Muscle of back (tissue), 11 donors: ENCODE measurements around the gene PSAPL1. TPM values are rescaled to one million over a fixed set of nuclear protein-coding genes. Genes with fewer than 3 reads are reported as not detected.

ENCODE experiments used
- DNase-seq, 3 donors: peaks; one replicate each; pipeline versions ENCODE4 v3.0.0 to v3.0.0-alpha.2; 2013
- polyA plus RNA-seq, 10 donors: library from polyadenylated mRNA; unstranded; fragments of 120-200 nt; gene quantifications; one replicate each; pipeline ENCODE4 v1.2.1, GENCODE V29; 2013; ENCODE audit not compliant: insufficient read length in 10 of 10

The PSAPL1 gene
- polyA plus RNA-seq, 10 donors, result 0.07 TPM; not detected in 9

GRCh38 chr4:7396186-7396910, 38.4 kb downstream of the PSAPL1 start:
- no peak for DNase-seq

- DNase-seq, result no peak
These were observed 39.1 kb downstream of the PSAPL1 start for GRCh38 chr4:7395645-7396044.

- DNase-seq, result no peak
These were observed 39.9 kb downstream of the PSAPL1 start for GRCh38 chr4:7394681-7395451.

- no peak for DNase-seq
These were observed 40.8 kb downstream of the PSAPL1 start for GRCh38 chr4:7393601-7394575.

GRCh38 chr4:7392438-7393421, 42.0 kb downstream of the PSAPL1 start:
- DNase-seq, result peak in 2 of 3 donors; percentile 64 to 80

GRCh38 chr4:7391637-7392437, 42.9 kb downstream of the PSAPL1 start:
- DNase-seq, result no peak

- DNase-seq, result no peak
These were observed 43.7 kb downstream of the PSAPL1 start for GRCh38 chr4:7390906-7391636.

- DNase-seq, result no peak
These were observed 44.4 kb downstream of the PSAPL1 start for GRCh38 chr4:7390336-7390735.

- no peak for DNase-seq
These were observed 45.0 kb downstream of the PSAPL1 start for GRCh38 chr4:7389719-7390118.

- no peak for DNase-seq
These were observed 45.5 kb downstream of the PSAPL1 start for GRCh38 chr4:7389101-7389701.

GRCh38 chr4:7388627-7389026, 46.1 kb downstream of the PSAPL1 start:
- no peak for DNase-seq

- DNase-seq, result no peak
These were observed 46.8 kb downstream of the PSAPL1 start for GRCh38 chr4:7387925-7388324.

GRCh38 chr4:7384929-7385890, 49.5 kb downstream of the PSAPL1 start:
- DNase-seq, result no peak

- no peak for DNase-seq
These were observed 50.5 kb downstream of the PSAPL1 start for GRCh38 chr4:7384003-7384928.

- no peak for DNase-seq
These were observed 51.5 kb downstream of the PSAPL1 start for GRCh38 chr4:7383266-7383665.

- no peak for DNase-seq
These were observed 52.1 kb downstream of the PSAPL1 start for GRCh38 chr4:7382634-7383014.
